Peyer's patch (tissue), 4 donors: ENCODE data around the gene DCC.

ENCODE experiments used
- POLR2A ChIP-seq, 2 donors: fragments of 450-650 bp; IDR thresholded peaks; one replicate each; pipeline ENCODE4 v1.5.1; 2017; ENCODE audit warnings: antibody characterized with exemption in 2 of 2, mild to moderate bottlenecking in 2 of 2, moderate library complexity in 2 of 2
- TF ChIP-seq, protein P1 (sequence below), 6 experiments: fragments of 450-650 bp in 4 of 6; fragments of 200-600 bp in 2 of 6; sonication (generic) in 1 of 6; IDR thresholded peaks; one replicate each; pipeline ENCODE4 v1.5.1; 2017 to 2019; ENCODE audit warnings: antibody characterized with exemption in 6 of 6, mild to moderate bottlenecking in 3 of 6, moderate library complexity in 1 of 6

DNA sequence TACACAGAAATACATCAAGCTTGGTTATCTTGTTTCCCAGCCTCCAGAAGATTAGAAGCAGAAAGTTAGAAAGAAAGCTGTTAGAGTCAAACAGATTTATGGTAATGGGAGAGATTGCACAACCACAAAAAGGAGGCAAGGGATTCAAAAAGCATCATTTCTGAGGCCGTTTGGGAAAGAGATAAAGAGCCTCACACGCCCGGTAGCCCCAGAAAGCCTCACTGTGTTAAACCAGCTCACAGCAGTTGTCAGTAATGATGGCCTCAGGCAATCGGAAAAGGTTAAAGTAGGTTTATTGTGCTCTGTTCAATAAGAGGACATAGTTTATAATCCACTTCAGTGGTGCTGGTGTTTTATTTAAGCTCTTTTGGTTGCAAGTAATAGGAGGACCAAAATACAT lies 111.3 kb downstream of the DCC start:
- TF ChIP-seq, protein P1, sequence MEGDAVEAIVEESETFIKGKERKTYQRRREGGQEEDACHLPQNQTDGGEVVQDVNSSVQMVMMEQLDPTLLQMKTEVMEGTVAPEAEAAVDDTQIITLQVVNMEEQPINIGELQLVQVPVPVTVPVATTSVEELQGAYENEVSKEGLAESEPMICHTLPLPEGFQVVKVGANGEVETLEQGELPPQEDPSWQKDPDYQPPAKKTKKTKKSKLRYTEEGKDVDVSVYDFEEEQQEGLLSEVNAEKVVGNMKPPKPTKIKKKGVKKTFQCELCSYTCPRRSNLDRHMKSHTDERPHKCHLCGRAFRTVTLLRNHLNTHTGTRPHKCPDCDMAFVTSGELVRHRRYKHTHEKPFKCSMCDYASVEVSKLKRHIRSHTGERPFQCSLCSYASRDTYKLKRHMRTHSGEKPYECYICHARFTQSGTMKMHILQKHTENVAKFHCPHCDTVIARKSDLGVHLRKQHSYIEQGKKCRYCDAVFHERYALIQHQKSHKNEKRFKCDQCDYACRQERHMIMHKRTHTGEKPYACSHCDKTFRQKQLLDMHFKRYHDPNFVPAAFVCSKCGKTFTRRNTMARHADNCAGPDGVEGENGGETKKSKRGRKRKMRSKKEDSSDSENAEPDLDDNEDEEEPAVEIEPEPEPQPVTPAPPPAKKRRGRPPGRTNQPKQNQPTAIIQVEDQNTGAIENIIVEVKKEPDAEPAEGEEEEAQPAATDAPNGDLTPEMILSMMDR (IDR thresholded peaks at IDR 0.05) = no peak
- no peak for TF ChIP-seq POLR2A (IDR thresholded peaks at IDR 0.05)
